Kidney epithelial cell (primary cell): ENCODE measurements around the gene THSD4. TPM values are rescaled to one million over a fixed set of nuclear protein-coding genes. Genes with fewer than 3 reads are reported as not detected.
"Not testable (repeated sequence)": the region's sequence is repeated elsewhere in the genome, so short reads cannot be mapped to it uniquely, and the experiment has no call there.

Experiments
- DNase-seq: peaks from one replicate; pipeline ENCODE4 v3.0.0-alpha.2; 2010; ENCODE audit warnings: low read depth
- H3K27me3 ChIP-seq: 2 replicates; pipeline ENCODE4 v1.6.0; 2011; ENCODE audit warnings: low read length; ENCODE audit not compliant: control insufficient read depth, insufficient read depth
- H3K36me3 ChIP-seq: 2 replicates; pipeline ENCODE4 v1.5.1; 2011; ENCODE audit warnings: low read length; ENCODE audit not compliant: control insufficient read depth, insufficient read depth
- H3K4me3 ChIP-seq: 2 replicates; pipeline ENCODE4 v1.5.1; 2011; ENCODE audit warnings: low read depth, mild to moderate bottlenecking, control low read depth, low read length
- total RNA-seq: library from RNA; depleted of rRNA; stranded (reverse); fragments of >200 nt; gene quantifications from 2 replicates; pipeline ENCODE4 v1.2.3, GENCODE V29; 2015
- TF ChIP-seq, protein P1 (sequence below): IDR thresholded peaks from 2 replicates; pipeline ENCODE4 v1.5.1; 2011; ENCODE audit warnings: mild to moderate bottlenecking, moderate library complexity, low read length, control low read depth, inconsistent platforms; ENCODE audit not compliant: insufficient read depth, poor library complexity, severe bottlenecking

Gene THSD4
- total RNA-seq, 1 donor from 2014 or later = 17.7 TPM

DNA sequence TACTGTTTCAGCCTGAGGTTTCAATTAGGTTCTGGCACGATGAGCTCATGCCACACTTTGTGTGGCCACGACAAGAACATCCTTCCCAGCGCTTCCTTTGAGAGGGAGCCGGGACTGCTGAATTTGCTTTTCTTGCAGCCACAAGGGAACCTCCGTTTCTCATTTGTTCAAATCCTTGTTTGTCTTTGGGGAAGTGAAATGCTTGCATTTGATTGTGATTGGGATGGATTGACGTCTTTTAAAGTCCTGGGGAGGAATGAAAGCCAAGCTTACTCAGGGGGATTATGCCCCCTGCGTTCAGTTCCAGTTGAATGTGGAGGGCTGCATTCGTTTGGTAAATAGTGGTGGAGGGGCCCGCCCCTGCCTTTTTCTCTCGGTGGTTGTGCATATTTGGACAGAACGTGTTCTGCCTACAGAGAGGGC lies 277.6 kb downstream of the THSD4 start:
- H3K4me3 ChIP-seq = no peak overlapping the region
- H3K27me3 ChIP-seq = no peaks in the 10 kb centered on the region
- no peaks in the 10 kb centered on the region for H3K36me3 ChIP-seq
- DNase-seq = no peak
- TF ChIP-seq, protein P1, sequence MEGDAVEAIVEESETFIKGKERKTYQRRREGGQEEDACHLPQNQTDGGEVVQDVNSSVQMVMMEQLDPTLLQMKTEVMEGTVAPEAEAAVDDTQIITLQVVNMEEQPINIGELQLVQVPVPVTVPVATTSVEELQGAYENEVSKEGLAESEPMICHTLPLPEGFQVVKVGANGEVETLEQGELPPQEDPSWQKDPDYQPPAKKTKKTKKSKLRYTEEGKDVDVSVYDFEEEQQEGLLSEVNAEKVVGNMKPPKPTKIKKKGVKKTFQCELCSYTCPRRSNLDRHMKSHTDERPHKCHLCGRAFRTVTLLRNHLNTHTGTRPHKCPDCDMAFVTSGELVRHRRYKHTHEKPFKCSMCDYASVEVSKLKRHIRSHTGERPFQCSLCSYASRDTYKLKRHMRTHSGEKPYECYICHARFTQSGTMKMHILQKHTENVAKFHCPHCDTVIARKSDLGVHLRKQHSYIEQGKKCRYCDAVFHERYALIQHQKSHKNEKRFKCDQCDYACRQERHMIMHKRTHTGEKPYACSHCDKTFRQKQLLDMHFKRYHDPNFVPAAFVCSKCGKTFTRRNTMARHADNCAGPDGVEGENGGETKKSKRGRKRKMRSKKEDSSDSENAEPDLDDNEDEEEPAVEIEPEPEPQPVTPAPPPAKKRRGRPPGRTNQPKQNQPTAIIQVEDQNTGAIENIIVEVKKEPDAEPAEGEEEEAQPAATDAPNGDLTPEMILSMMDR = no peak

DNA sequence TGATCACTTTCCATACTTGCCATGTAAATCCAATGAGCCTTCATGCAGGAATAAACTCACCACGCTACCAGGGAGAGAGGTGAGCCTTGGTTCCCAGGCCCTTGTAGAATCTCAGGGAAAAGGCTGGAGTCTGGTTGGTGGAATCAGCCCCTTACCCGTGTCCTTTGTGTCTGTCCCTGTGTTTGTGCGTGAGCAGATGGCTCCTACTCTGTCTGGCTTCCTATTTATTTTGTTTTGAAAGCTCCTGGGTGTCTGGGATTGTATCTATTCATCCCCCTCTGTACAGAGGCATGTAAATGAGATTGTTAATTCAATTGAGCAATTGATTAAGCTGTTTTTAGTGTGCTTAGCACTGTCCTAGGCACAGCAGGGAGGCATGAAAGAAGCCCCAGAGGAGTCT lies 278.1 kb downstream of the THSD4 start:
- no peak for DNase-seq
- Histone ChIP-seq H3K36me3 (no peaks in the 10 kb centered on the region), H3K4me3 (no peak overlapping the region), H3K27me3 (no peaks in the 10 kb centered on the region)
- TF ChIP-seq, protein P1 = no peak

DNA sequence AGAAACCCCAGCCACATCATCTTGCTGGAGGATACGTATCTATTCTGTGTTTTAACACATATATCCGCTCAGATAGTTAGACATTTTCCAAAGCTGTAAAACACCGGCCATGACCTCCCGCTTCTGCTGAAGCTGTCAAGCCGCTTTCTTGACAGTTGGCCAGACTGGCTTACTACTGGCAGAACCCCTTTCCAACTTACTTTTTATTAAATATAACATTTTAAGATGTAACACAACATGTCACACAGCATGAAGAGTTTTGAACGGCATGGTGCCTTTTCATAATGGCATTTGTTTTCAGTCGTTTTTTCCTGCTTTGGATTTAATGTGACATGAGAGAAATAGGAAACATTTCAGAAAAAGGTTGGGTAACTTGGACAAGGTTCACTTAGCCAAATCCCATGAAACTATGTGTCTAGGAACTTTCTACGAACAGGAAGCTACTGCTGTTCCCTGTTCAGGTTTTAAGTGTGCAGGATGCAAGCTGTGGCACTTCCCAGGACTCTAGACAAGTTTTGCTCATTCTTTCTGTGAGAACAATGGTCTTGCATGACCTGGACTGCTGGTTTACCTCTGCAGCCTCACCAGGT lies 281.4 kb downstream of the THSD4 start:
- DNase-seq = no peak
- no peak overlapping the region for H3K4me3 ChIP-seq
- no peaks in the 10 kb centered on the region for H3K27me3 ChIP-seq
- TF ChIP-seq, protein P1 = no peak
- H3K36me3 ChIP-seq = no peaks in the 10 kb centered on the region

DNA sequence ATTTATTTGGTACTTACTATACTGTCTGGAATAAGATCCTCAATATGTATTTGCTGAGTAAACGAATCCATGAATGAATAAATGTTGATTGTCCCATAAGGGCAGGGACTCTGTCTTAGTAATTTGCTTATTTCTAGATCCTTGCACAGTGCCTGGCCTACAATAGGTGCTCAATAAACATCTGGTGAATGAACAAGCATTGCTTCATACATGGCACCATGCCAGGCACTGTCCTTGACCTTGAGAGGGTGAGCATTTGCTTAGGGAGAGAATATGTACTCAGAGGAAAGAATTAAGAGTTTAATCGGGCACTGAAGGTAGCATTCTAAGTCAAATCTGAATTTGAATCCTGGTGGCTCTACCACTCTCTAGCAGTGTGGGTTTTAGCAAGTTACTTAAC lies 282.1 kb downstream of the THSD4 start:
- Histone ChIP-seq H3K36me3 (no peaks in the 10 kb centered on the region), H3K4me3 (no peak overlapping the region), H3K27me3 (no peaks in the 10 kb centered on the region)
- no peak for DNase-seq
- TF ChIP-seq, protein P1 = no peak

DNA sequence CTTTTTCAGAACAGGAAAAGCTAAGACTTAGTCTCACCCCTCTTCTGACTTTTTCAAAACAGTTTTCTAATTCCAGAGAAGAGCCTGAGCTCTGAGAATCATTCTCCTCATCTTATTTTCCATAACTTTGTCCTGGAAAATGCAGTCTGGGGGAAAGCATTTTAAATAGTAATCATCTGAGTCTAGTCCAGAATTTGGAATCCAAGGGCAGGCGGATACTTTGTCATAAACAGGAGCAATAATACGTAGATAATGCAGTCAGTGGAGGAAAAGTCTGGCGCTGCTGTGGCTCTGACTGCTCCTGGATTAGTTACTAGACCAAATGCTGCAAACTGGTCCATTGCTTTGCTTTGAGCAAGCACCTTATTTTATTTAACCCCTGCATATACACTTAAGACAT lies 285.0 kb downstream of the THSD4 start:
- no peak for DNase-seq
- no peaks in the 10 kb centered on the region for H3K36me3 ChIP-seq
- no peaks in the 10 kb centered on the region for H3K27me3 ChIP-seq
- H3K4me3 ChIP-seq = no peak overlapping the region
- TF ChIP-seq, protein P1 = no peak

DNA sequence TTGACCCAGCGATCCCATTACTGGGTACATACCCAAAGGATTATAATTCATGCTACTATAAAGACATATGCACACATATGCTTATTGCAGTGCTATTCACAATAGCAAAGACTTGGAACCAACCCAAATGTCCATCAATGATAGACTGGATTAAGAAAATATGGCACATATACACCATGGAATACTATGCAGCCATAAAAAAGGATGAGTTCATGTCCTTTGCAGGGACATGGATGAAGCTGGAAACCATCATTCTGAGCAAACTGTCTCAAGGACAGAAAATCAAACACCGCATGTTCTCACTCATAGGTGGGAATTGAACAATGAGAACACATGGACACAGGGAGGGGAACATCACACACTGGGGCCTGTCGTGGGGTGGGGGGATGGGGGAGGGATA lies 286.5 kb downstream of the THSD4 start:
- not testable (repeated sequence) for H3K4me3 ChIP-seq, H3K36me3 ChIP-seq, DNase-seq, H3K27me3 ChIP-seq
